HepG2 (cell line): ENCODE data around the gene KLHL3. TPM values are rescaled to one million over a fixed set of nuclear protein-coding genes. Genes with fewer than 3 reads are reported as not detected.
A peak's percentile ranks its signal among the peaks of the same experiment; 100 is the strongest.

Experiments
- BRF2 ChIP-seq: sonication (generic); formaldehyde crosslinking; IDR thresholded peaks from 2 replicates; pipeline ENCODE4 v1.8.1; 2022; ENCODE audit warnings: mild to moderate bottlenecking, missing genetic modification reagents
- HNRNPLL ChIP-seq: fragments of 200-400 bp; formaldehyde crosslinking; IDR thresholded peaks from 2 replicates; pipeline ENCODE4 v1.6.1; 2017; ENCODE audit warnings: mild to moderate bottlenecking, low read depth, low read length; ENCODE audit not compliant: poor library complexity, severe bottlenecking
- IRF2 ChIP-seq: IDR thresholded peaks from 2 replicates; pipeline ENCODE4 v1.6.1; 2018; ENCODE audit warnings: missing genetic modification reagents, missing compliant biosample characterization
- KLF6 ChIP-seq: IDR thresholded peaks from 2 replicates; pipeline ENCODE4 v1.8.0; 2016; ENCODE audit warnings: missing biosample characterization, missing genetic modification reagents
- PAWR ChIP-seq: sonication (generic); formaldehyde crosslinking; IDR thresholded peaks from 2 replicates; pipeline ENCODE4 v1.4.0; 2020; ENCODE audit warnings: missing genetic modification reagents, mild to moderate bottlenecking, borderline replicate concordance
- PRDM15 ChIP-seq: sonication (generic); formaldehyde crosslinking; IDR thresholded peaks from 2 replicates; pipeline ENCODE4 v1.4.0; 2020; ENCODE audit warnings: missing genetic modification reagents
- RAD21 ChIP-seq: fragments of 450-650 bp; formaldehyde crosslinking; IDR thresholded peaks from 2 replicates; pipeline ENCODE4 v1.5.0; 2020; ENCODE audit warnings: mild to moderate bottlenecking
- SIN3A ChIP-seq: IDR thresholded peaks from 2 replicates; pipeline ENCODE4 v1.6.1; 2011; ENCODE audit warnings: low read depth, mild to moderate bottlenecking, control low read depth, low read length, borderline replicate concordance
- TRIM22 ChIP-seq: fragments of 450-650 bp; IDR thresholded peaks from 2 replicates; pipeline ENCODE4 v1.6.1; 2017
- ZFP36L1 ChIP-seq: sonication (generic); formaldehyde crosslinking; IDR thresholded peaks from 2 replicates; pipeline ENCODE4 v1.8.0; 2022; ENCODE audit warnings: mild to moderate bottlenecking, missing genetic modification reagents, moderate library complexity
- ZFY ChIP-seq: sonication (generic); formaldehyde crosslinking; IDR thresholded peaks from 2 replicates; pipeline ENCODE4 v1.4.0; 2020; ENCODE audit warnings: missing genetic modification reagents
- ZMAT3 ChIP-seq: sonication (generic); formaldehyde crosslinking; conservative IDR thresholded peaks from 2 replicates; pipeline ENCODE4 v1.7.0; 2021; ENCODE audit warnings: missing genetic modification reagents
- ZNF703 ChIP-seq: sonication (generic); formaldehyde crosslinking; IDR thresholded peaks from 2 replicates; pipeline ENCODE4 v1.5.1; 2020; ENCODE audit warnings: missing genetic modification reagents, mild to moderate bottlenecking, moderate library complexity, borderline replicate concordance
- ZNF747 ChIP-seq: sonication (generic); formaldehyde crosslinking; IDR thresholded peaks from 2 replicates; pipeline ENCODE4 v1.8.1; 2023; ENCODE audit warnings: missing genetic modification reagents, mild to moderate bottlenecking, borderline replicate concordance
- ZSCAN31 ChIP-seq: sonication (generic); formaldehyde crosslinking; IDR thresholded peaks from 2 replicates; pipeline ENCODE4 v1.5.0; 2020; ENCODE audit warnings: low read depth, mild to moderate bottlenecking, missing genetic modification reagents
- polyA plus RNA-seq, 8 experiments: library from polyadenylated mRNA; depleted of rRNA in 3 of 8; stranded (reverse) in 7 of 8; unstranded in 1 of 8; fragments of >200 nt; fragmentation: Illumina TruSeq in 4 of 8; extraction: Trizol in 4 of 8; gene quantifications; 2 replicates each; pipeline versions ENCODE4 v1.2.1 to v1.2.3, GENCODE V29; 2011 to 2016; ENCODE audit warnings: low read depth in 4 of 8, missing spikeins in 1 of 8, mixed read lengths in 1 of 8; ENCODE audit not compliant: insufficient read depth in 1 of 8
- total RNA-seq, 5 experiments: library from RNA; depleted of rRNA; stranded (reverse); fragments of >200 nt; fragmentation: Illumina TruSeq; extraction: Trizol; gene quantifications; 2 replicates each; pipeline ENCODE4 v1.2.3, GENCODE V29; 2016; ENCODE audit warnings: low read depth in 1 of 5
- TF ChIP-seq, protein P1 (sequence below): sonication (generic); formaldehyde crosslinking; IDR thresholded peaks from 2 replicates; pipeline ENCODE4 v1.5.1; 2020; ENCODE audit warnings: missing genetic modification reagents, mild to moderate bottlenecking, borderline replicate concordance
- TF ChIP-seq, protein P2 (sequence below): sonication (generic); formaldehyde crosslinking; IDR thresholded peaks from 2 replicates; pipeline ENCODE4 v1.4.0; 2020; ENCODE audit warnings: missing genetic modification reagents

The KLHL3 gene
- total and polyA plus RNA-seq, 2 of the 13 experiments (the other 11 are each of a cell fraction or from before 2014, with no cell fraction given): 0.02 to 0.08 TPM

GRCh38 chr5:137754188-137754960 is 18.5 kb upstream of the KLHL3 start, which contains the start of gene HNRNPA0 (continued):
- TF ChIP-seq PRDM15 (CRISPR knock-in tag): no peak
- TF ChIP-seq, protein P1, sequence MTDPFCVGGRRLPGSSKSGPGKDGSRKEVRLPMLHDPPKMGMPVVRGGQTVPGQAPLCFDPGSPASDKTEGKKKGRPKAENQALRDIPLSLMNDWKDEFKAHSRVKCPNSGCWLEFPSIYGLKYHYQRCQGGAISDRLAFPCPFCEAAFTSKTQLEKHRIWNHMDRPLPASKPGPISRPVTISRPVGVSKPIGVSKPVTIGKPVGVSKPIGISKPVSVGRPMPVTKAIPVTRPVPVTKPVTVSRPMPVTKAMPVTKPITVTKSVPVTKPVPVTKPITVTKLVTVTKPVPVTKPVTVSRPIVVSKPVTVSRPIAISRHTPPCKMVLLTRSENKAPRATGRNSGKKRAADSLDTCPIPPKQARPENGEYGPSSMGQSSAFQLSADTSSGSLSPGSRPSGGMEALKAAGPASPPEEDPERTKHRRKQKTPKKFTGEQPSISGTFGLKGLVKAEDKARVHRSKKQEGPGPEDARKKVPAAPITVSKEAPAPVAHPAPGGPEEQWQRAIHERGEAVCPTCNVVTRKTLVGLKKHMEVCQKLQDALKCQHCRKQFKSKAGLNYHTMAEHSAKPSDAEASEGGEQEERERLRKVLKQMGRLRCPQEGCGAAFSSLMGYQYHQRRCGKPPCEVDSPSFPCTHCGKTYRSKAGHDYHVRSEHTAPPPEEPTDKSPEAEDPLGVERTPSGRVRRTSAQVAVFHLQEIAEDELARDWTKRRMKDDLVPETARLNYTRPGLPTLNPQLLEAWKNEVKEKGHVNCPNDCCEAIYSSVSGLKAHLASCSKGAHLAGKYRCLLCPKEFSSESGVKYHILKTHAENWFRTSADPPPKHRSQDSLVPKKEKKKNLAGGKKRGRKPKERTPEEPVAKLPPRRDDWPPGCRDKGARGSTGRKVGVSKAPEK: no peak
- TF ChIP-seq IRF2 (CRISPR knock-in tag): peak; percentile 64
- TF ChIP-seq BRF2 (CRISPR knock-in tag): peak; percentile 90
- peak; percentile 83 for TF ChIP-seq ZFP36L1 (CRISPR knock-in tag)
- TF ChIP-seq PAWR: peak; percentile 62; the same call in 1 of the 2 replicates
- TF ChIP-seq ZFY (CRISPR knock-in tag): peak; percentile 91
- 0 out of 2 replicates have a peak, but pooled peaks have one; percentile 24 for TF ChIP-seq RAD21 (CRISPR knock-in tag)
- TF ChIP-seq, protein P2, sequence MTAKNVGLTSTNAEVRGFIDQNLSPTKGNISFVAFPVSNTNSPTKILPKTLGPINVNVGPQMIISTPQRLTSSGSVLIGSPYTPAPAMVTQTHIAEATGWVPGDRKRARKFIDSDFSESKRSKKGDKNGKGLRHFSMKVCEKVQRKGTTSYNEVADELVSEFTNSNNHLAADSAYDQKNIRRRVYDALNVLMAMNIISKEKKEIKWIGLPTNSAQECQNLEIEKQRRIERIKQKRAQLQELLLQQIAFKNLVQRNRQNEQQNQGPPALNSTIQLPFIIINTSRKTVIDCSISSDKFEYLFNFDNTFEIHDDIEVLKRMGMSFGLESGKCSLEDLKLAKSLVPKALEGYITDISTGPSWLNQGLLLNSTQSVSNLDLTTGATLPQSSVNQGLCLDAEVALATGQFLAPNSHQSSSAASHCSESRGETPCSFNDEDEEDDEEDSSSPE (CRISPR knock-in tag): peak; percentile 93
- peak; percentile 73; the same call in 1 of the 2 replicates for TF ChIP-seq SIN3A
- no peak; the same call in 1 of the 2 replicates for TF ChIP-seq ZMAT3 (CRISPR knock-in tag)
- peak; percentile 85 for TF ChIP-seq HNRNPLL
- no peak; the same call in 1 of the 2 replicates for TF ChIP-seq ZNF703 (CRISPR knock-in tag)
- peak; percentile 73 for TF ChIP-seq ZSCAN31 (CRISPR knock-in tag)
- TF ChIP-seq TRIM22: no peak
- peak; percentile 58 for TF ChIP-seq KLF6 (CRISPR knock-in tag)
- TF ChIP-seq ZNF747 (CRISPR knock-in tag): peak; percentile 61
